ENCODE results near the gene ANKRD18A. TPM values are rescaled to one million over a fixed set of nuclear protein-coding genes. Genes with fewer than 3 reads are reported as not detected.

Gene ANKRD18A
- total RNA-seq, 1 experiment from 2014 or later, result 14.4 TPM

DNA sequence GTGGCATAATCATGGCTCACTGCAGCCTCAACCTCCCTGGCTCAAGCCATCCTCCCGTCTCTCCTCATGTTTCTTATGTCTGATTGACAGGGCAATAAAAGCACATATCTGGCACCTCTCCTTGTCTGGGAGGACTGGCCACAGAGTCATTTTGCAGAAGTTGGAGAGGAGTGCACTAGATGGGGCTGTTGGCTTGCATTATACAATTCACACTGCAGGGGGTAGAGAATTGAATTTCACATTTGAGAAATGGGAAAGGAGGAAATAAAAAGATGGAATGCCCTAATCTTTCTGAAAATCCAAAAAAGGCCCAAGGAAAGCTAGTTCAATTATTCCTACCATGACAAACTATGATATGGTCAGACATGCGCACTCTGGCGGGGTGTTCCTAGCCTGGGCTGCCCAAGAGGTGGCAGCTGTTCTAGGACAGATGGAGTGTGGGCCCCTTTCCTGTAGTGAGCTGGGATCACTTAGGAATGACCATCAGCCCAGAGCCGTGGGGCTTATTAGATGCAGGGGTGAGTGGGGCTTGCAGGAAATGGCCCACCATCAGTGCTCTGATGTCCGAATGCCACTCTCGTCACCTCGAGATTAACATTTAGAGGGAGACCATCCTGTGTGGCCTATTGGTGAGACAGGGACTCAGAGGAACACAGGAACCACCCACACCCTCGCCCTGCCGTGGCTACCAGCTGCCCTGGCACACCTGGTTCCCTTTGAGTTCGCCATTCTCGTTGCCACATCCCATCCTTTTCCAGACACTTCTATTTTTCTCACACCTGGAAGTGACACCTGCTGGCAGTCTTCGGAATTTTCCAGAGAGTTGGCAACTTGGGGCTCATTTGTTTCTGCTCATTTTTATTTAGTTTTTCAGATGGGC, 21.8 kb upstream of the ANKRD18A start:
- Histone ChIP-seq H3K4me2 (ENCODE audit: insufficient read depth, insufficient read length, low read length) (no peak overlapping the region), H3K4ac (ENCODE audit: low read depth, low read length) (no peak overlapping the region), H3K56ac (ENCODE audit: insufficient read length, low read depth, low read length) (no peak overlapping the region), H4K91ac (ENCODE audit: insufficient read length, low read depth, low read length) (no peak overlapping the region), H3K79me1 (ENCODE audit: insufficient read depth, low read depth, low read length, poor library complexity, severe bottlenecking) (no peaks in the 10 kb centered on the region), H2BK15ac (ENCODE audit: low read depth, low read length) (no peak overlapping the region), H4K20me1 (ENCODE audit: control insufficient read depth, insufficient read depth, insufficient read length) (no peaks in the 10 kb centered on the region), H3K4me1 (ENCODE audit: insufficient read depth, low read length) (no peaks in the 10 kb centered on the region; the same call in 1 of the 2 replicates), H2BK120ac (ENCODE audit: low read depth, low read length, poor library complexity, severe bottlenecking) (no peak overlapping the region), H3T11ph (ENCODE audit: low read length) (no peak overlapping the region), H3K27me3 (ENCODE audit: insufficient read depth, low read length) (no peaks in the 10 kb centered on the region), H2AK5ac (ENCODE audit: insufficient read length, low read length) (no peak overlapping the region), H3K14ac (ENCODE audit: insufficient read depth, low read length) (no peak overlapping the region), H4K5ac (ENCODE audit: insufficient read length, low read depth, low read length) (no peak overlapping the region), H2AFZ (ENCODE audit: low read length) (no peak overlapping the region), H2BK5ac (ENCODE audit: insufficient read length, low read length) (no peak overlapping the region), H3K79me2 (ENCODE audit: insufficient read depth, low read length) (no peaks in the 10 kb centered on the region), H3K27ac (ENCODE audit: insufficient read length, low read depth, low read length) (no peak overlapping the region), H2BK12ac (ENCODE audit: insufficient read length, low read depth, low read length) (no peak overlapping the region), H3K9me3 (ENCODE audit: control insufficient read depth, low read depth, low read length) (no peaks in the 10 kb centered on the region), H3K18ac (ENCODE audit: insufficient read length, low read depth, low read length) (no peak overlapping the region), H3K23ac (ENCODE audit: insufficient read length, low read depth, low read length) (no peak overlapping the region), H4K8ac (replicated peaks; ENCODE audit: insufficient read length, low read depth, low read length) (no peak overlapping the region), H3K9ac (ENCODE audit: extremely low read depth, insufficient read length, low read length) (no peak overlapping the region), H3K23me2 (ENCODE audit: insufficient read length, low read depth, low read length, poor library complexity, severe bottlenecking) (no peaks in the 10 kb centered on the region), H2BK20ac (ENCODE audit: low read depth, low read length, poor library complexity, severe bottlenecking) (no peak overlapping the region)
- Mint-ChIP-seq H3K36me3 (ENCODE audit: insufficient read depth in 1 of 3, low read depth in 3 of 3) (no peaks in the 10 kb centered on the region; a peak in 2 of 7 replicates), H3K4me3 (no peak overlapping the region), H3K9me3 (peaks cover 0 to 3% of the 10 kb centered on the region in 2 experiments; a peak in 1 of 5 replicates), H3K27ac (no peak overlapping the region; a peak in 1 of 7 replicates), H3K27me3 (ENCODE audit: low read depth) (no peaks in the 10 kb centered on the region), H3K4me1 (peaks cover 15 to 19% of the 10 kb centered on the region in 2 experiments)
- TF ChIP-seq CTCF (conservative IDR thresholded peaks at IDR 0.05), result peak; percentile 69
- no CpG with 5 or more reads among the region's 12 CpGs for WGBS (ENCODE audit: extremely low coverage, insufficient read length, low lambda C conversion rate)
- DNase-seq, result peak; percentile 56

Data from H9 (cell line).